ENCODE measurements around the gene SDE2.
"Not testable (repeated sequence)": the region's sequence is repeated elsewhere in the genome, so short reads cannot be mapped to it uniquely, and the experiment has no call there.

The SDE2 gene

GRCh38 chr1:225940385-225941151 lies 58.6 kb downstream of the SDE2 start:
- no peak for DNase-seq

- DNase-seq: not testable (repeated sequence)
Observed at GRCh38 chr1:225939939-225940310, 59.2 kb downstream of the SDE2 start.

GRCh38 chr1:225939097-225939938 lies 59.8 kb downstream of the SDE2 start:
- DNase-seq: not testable (repeated sequence)

GRCh38 chr1:225937048-225937968 lies 61.8 kb downstream of the SDE2 start:
- no peak for DNase-seq

- no peak for DNase-seq
Observed at GRCh38 chr1:225936523-225936922, 62.6 kb downstream of the SDE2 start.

- not testable (repeated sequence) for DNase-seq
Observed at GRCh38 chr1:225936086-225936485, 63.1 kb downstream of the SDE2 start.

GRCh38 chr1:225934711-225935110 lies 64.4 kb downstream of the SDE2 start:
- no peak for DNase-seq

- no peak for DNase-seq
Observed at GRCh38 chr1:225933072-225933471, 66.1 kb downstream of the SDE2 start.
